MCF 10A (cell line): Measurements from ENCODE around the gene GPRC5D. TPM values are rescaled to one million over a fixed set of nuclear protein-coding genes. Genes with fewer than 3 reads are reported as not detected.

Experiments used
- BruUV-seq: library from RNA; stranded (reverse); fragments of 400-500 nt; replicated peaks from 2 replicates; lab custom pipeline; 2021; lab: Mats Ljungman, UMichigan
- CTCF ChIA-PET: fragments of 300-600 bp; sonication (Branson Sonifier 250); formaldehyde crosslinking; extraction: SDS; loops from one replicate; lab custom pipeline; 2021; ENCODE audit warnings: antibody characterized with exemption, inconsistent platforms; lab: Yijun Ruan, JAX
- POLR2A ChIA-PET: fragments of 300-600, 350-650 bp; sonication (Branson Sonifier 250); formaldehyde crosslinking; extraction: SDS; loops from one replicate; lab custom pipeline; 2020; ENCODE audit warnings: antibody characterized with exemption, inconsistent platforms; lab: Yijun Ruan, JAX
- DNase-seq: peaks from one replicate; pipeline ENCODE4 v3.0.0-alpha.2; 2018; ENCODE audit not compliant: unreplicated experiment
- H3K27ac Mint-ChIP-seq: one replicate; pipeline ENCODE4 v1.8.0; 2022; ENCODE audit warnings: mild to moderate bottlenecking, low read depth, mixed read lengths; ENCODE audit not compliant: unreplicated experiment
- H3K27me3 Mint-ChIP-seq: one replicate; pipeline ENCODE4 v1.8.0; 2022; ENCODE audit warnings: mixed read lengths; ENCODE audit not compliant: insufficient read depth, unreplicated experiment
- H3K36me3 Mint-ChIP-seq: one replicate; pipeline ENCODE4 v1.8.0; 2022; ENCODE audit warnings: mild to moderate bottlenecking, moderate library complexity, mixed read lengths; ENCODE audit not compliant: insufficient read depth, unreplicated experiment
- H3K4me1 Mint-ChIP-seq: one replicate; pipeline ENCODE4 v1.8.0; 2022; ENCODE audit warnings: mixed read lengths; ENCODE audit not compliant: insufficient read depth, unreplicated experiment
- H3K4me3 Mint-ChIP-seq: one replicate; pipeline ENCODE4 v1.8.0; 2022; ENCODE audit warnings: mild to moderate bottlenecking, moderate library complexity, mixed read lengths; ENCODE audit not compliant: unreplicated experiment
- H3K9me3 Mint-ChIP-seq: one replicate; pipeline ENCODE4 v1.8.0; 2022; ENCODE audit warnings: mixed read lengths; ENCODE audit not compliant: unreplicated experiment
- intact Hi-C: fragments of 100-400 bp; cut with micrococcal nuclease; formaldehyde crosslinking; loops from 2 replicates; pipeline ENCODE4 v1.14.1; 2022
- total RNA-seq: library from RNA; stranded (reverse); gene quantifications from 2 replicates; pipeline ENCODE4 v1.2.3, GENCODE V29; 2022
- TF ChIP-seq, protein P1 (sequence below): fragments of 200-600 bp; IDR thresholded peaks from one replicate; pipeline ENCODE4 v1.8.0; 2022; ENCODE audit warnings: antibody characterized with exemption, mild to moderate bottlenecking; ENCODE audit not compliant: unreplicated experiment

The GPRC5D gene
- total RNA-seq, 1 experiment from 2014 or later: not detected

GRCh38 chr12:12916135-12916944 lies 35.6 kb downstream of the GPRC5D start:
- TF ChIP-seq, protein P1, sequence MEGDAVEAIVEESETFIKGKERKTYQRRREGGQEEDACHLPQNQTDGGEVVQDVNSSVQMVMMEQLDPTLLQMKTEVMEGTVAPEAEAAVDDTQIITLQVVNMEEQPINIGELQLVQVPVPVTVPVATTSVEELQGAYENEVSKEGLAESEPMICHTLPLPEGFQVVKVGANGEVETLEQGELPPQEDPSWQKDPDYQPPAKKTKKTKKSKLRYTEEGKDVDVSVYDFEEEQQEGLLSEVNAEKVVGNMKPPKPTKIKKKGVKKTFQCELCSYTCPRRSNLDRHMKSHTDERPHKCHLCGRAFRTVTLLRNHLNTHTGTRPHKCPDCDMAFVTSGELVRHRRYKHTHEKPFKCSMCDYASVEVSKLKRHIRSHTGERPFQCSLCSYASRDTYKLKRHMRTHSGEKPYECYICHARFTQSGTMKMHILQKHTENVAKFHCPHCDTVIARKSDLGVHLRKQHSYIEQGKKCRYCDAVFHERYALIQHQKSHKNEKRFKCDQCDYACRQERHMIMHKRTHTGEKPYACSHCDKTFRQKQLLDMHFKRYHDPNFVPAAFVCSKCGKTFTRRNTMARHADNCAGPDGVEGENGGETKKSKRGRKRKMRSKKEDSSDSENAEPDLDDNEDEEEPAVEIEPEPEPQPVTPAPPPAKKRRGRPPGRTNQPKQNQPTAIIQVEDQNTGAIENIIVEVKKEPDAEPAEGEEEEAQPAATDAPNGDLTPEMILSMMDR: peak; percentile 92
- H3K9me3 Mint-ChIP-seq: no peaks in the 10 kb centered on the region
- POLR2A ChIA-PET: interaction anchor here (0.6 to 1.9 kb wide), 4 partner anchors 66 to 293 kb away, joined by 3 to 7 read pairs (median 4); no protein-coding TSS in a partner anchor
- no peak overlapping the region for H3K4me3 Mint-ChIP-seq
- H3K4me1 Mint-ChIP-seq: no peaks in the 10 kb centered on the region
- H3K36me3 Mint-ChIP-seq: peaks cover 38% of the 10 kb centered on the region
- CTCF ChIA-PET: interaction anchor here (0.6 to 10.0 kb wide), 56 partner anchors 8 to 415 kb away, joined by 3 to 150 read pairs (median 4); partner anchors contain the start of genes GPRC5A and GPRC5D
- DNase-seq: peak; percentile 83
- H3K27ac Mint-ChIP-seq: no peak overlapping the region
- no TSS peak for BruUV-seq
- intact Hi-C loops: loop anchor here (1.0 to 2.0 kb wide), 5 partner anchors 25 to 318 kb away; partner anchors contain the start of gene GPRC5A
- no peaks in the 10 kb centered on the region for H3K27me3 Mint-ChIP-seq

GRCh38 chr12:12915656-12916055 lies 36.3 kb downstream of the GPRC5D start:
- TF ChIP-seq, protein P1: no peak
- no peak overlapping the region for H3K27ac Mint-ChIP-seq
- H3K36me3 Mint-ChIP-seq: peaks cover 45% of the 10 kb centered on the region

DNA sequence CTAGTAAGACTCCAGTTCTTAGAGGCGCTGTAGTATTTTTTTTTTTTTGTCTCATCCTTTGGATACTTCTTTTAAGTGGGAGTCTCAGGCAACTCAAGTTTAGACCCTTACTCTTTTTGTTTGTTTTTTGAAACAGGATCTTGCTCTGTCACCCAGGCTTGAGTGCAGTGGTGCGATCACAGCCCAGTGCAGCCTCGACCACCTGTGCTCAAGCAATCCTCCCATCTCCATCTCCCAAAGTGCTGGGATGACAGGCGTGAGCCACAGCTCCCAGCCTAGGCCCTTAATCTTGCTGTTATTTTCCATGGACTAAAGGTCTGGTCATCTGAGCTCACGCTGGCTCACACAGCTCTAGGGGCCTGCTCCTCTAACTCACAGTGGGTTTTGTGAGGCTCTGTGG lies 39.3 kb downstream of the GPRC5D start:
- POLR2A ChIA-PET: no interaction called here
- no peaks in the 10 kb centered on the region for H3K9me3 Mint-ChIP-seq
- no peaks in the 10 kb centered on the region for H3K27me3 Mint-ChIP-seq
- BruUV-seq: no TSS peak
- no peak overlapping the region for H3K4me3 Mint-ChIP-seq
- CTCF ChIA-PET: interaction anchor here (0.6 to 10.0 kb wide), 3 partner anchors 19 to 299 kb away, joined by 3 to 150 read pairs (median 4); no protein-coding TSS in a partner anchor
- peaks cover 63% of the 10 kb centered on the region for H3K36me3 Mint-ChIP-seq
- H3K27ac Mint-ChIP-seq: no peak overlapping the region
- TF ChIP-seq, protein P1: no peak
- intact Hi-C loops: no loop called here
- DNase-seq: no peak
- peaks cover 8% of the 10 kb centered on the region for H3K4me1 Mint-ChIP-seq

More at GRCh38 chr12:12915656-12916055, 36.3 kb downstream of the GPRC5D start:
- H3K27me3 Mint-ChIP-seq: no peaks in the 10 kb centered on the region
- no TSS peak for BruUV-seq
- no peaks in the 10 kb centered on the region for H3K9me3 Mint-ChIP-seq
- ChIA-PET POLR2A (interaction anchor here (0.6 to 1.9 kb wide), 5 partner anchors 61 to 294 kb away, joined by 3 to 7 read pairs (median 4); no protein-coding TSS in a partner anchor), CTCF (interaction anchor here (0.5 to 10.0 kb wide), 42 partner anchors 9 to 339 kb away, joined by 3 to 150 read pairs (median 5); partner anchors contain the start of genes EMP1, GPRC5A and GPRC5D)
- peaks cover 1% of the 10 kb centered on the region for H3K4me1 Mint-ChIP-seq
- intact Hi-C loops: loop anchor here (1.0 to 2.0 kb wide), 5 partner anchors 24 to 319 kb away; partner anchors contain the start of gene GPRC5A
- DNase-seq: no peak
- no peak overlapping the region for H3K4me3 Mint-ChIP-seq

GRCh38 chr12:12909995-12910420 lies 42.0 kb downstream of the GPRC5D start:
- no peak for DNase-seq
- no TSS peak for BruUV-seq
- Mint-ChIP-seq H3K4me3 (no peak overlapping the region), H3K9me3 (no peaks in the 10 kb centered on the region), H3K4me1 (peaks cover 14% of the 10 kb centered on the region), H3K27me3 (no peaks in the 10 kb centered on the region), H3K27ac (no peak overlapping the region), H3K36me3 (peaks cover 66% of the 10 kb centered on the region)
- CTCF ChIA-PET: interaction anchor here (0.6 kb wide), 2 partner anchors 141 to 312 kb away, joined by 3 to 4 read pairs; no protein-coding TSS in a partner anchor
- TF ChIP-seq, protein P1: no peak
- POLR2A ChIA-PET: no interaction called here
- intact Hi-C loops: no loop called here
